ENCODE measurements around the gene MARCHF5. TPM values are rescaled to one million over a fixed set of nuclear protein-coding genes. Genes with fewer than 3 reads are reported as not detected.
A peak's percentile ranks its signal among the peaks of the same experiment; 100 is the strongest.

Gene MARCHF5
- total and polyA plus RNA-seq, 10 of the 15 experiments (the other 5 are each of a cell fraction or from before 2014, with no cell fraction given) = 4.8 to 46.8 (median 19.0) TPM

DNA sequence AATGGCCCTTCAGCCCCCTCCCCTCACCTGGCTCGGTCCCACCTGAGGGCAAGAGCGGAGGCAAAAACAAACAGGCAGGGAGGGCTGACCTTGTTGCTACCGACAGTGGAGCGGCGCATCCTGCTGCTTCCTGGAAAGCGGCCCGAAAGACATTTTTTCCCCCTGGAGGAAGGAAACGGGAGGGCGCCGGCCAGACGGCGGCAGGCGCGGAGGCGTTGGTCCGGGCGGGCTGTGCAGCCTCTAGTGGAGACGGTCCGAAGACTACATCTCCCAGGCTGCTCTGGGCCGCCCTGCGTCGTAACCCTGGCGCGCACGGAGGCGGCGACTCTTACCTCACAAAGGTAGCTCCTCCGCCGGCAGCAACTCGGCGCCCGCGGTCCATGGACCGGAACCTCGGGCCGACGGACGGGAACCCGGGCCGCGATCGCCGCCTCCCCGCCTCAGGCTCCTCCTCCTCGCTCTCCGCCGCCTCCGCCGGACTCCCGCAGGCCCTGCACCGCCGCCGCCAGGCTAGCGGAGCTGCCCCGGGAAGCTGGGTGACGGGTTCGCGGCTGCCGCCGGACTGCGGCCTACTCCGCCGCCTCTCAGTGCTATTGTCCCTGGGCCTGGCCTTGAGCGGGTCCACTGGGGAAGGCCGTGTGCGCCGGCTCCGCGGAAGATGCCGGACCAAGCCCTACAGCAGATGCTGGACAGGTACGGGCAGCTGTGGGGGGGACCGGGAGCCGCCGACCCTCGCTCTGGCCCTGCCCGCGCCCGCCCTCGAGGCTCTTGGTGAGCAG is at the start of gene MARCHF5, which contains the start of gene CPEB3 (continued):
- TF ChIP-seq, protein P1, sequence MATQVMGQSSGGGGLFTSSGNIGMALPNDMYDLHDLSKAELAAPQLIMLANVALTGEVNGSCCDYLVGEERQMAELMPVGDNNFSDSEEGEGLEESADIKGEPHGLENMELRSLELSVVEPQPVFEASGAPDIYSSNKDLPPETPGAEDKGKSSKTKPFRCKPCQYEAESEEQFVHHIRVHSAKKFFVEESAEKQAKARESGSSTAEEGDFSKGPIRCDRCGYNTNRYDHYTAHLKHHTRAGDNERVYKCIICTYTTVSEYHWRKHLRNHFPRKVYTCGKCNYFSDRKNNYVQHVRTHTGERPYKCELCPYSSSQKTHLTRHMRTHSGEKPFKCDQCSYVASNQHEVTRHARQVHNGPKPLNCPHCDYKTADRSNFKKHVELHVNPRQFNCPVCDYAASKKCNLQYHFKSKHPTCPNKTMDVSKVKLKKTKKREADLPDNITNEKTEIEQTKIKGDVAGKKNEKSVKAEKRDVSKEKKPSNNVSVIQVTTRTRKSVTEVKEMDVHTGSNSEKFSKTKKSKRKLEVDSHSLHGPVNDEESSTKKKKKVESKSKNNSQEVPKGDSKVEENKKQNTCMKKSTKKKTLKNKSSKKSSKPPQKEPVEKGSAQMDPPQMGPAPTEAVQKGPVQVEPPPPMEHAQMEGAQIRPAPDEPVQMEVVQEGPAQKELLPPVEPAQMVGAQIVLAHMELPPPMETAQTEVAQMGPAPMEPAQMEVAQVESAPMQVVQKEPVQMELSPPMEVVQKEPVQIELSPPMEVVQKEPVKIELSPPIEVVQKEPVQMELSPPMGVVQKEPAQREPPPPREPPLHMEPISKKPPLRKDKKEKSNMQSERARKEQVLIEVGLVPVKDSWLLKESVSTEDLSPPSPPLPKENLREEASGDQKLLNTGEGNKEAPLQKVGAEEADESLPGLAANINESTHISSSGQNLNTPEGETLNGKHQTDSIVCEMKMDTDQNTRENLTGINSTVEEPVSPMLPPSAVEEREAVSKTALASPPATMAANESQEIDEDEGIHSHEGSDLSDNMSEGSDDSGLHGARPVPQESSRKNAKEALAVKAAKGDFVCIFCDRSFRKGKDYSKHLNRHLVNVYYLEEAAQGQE (IDR thresholded peaks at IDR 0.05; ENCODE audit: low read depth, low read length) = no peak
- TF ChIP-seq FOXK2 (IDR thresholded peaks at IDR 0.05) (no peak), ZNF592 (IDR thresholded peaks at IDR 0.05) (no peak), KDM1A (IDR thresholded peaks at IDR 0.05; ENCODE audit: borderline replicate concordance) (no peak), IRF4 (IDR thresholded peaks at IDR 0.05; ENCODE audit: low read depth, low read length) (no peak; the same call in 1 of the 2 replicates), RCOR1 (conservative IDR thresholded peaks at IDR 0.05; ENCODE audit: low read depth, low read length) (no peak), SIX5 (IDR thresholded peaks at IDR 0.05; ENCODE audit: low read depth, low read length, severe bottlenecking) (peak; percentile 87), NR2C1 (IDR thresholded peaks at IDR 0.05) (peak; percentile 92), BCL3 (IDR thresholded peaks at IDR 0.05; ENCODE audit: borderline replicate concordance, insufficient read depth, low read depth, low read length, poor library complexity, severe bottlenecking) (no peak), YBX1 (IDR thresholded peaks at IDR 0.05) (no peak), ESRRA (IDR thresholded peaks at IDR 0.05; ENCODE audit: low read length) (no peak), CREM (IDR thresholded peaks at IDR 0.05; ENCODE audit: low read depth) (peak; percentile 97)
- TF ChIP-seq, protein P2, sequence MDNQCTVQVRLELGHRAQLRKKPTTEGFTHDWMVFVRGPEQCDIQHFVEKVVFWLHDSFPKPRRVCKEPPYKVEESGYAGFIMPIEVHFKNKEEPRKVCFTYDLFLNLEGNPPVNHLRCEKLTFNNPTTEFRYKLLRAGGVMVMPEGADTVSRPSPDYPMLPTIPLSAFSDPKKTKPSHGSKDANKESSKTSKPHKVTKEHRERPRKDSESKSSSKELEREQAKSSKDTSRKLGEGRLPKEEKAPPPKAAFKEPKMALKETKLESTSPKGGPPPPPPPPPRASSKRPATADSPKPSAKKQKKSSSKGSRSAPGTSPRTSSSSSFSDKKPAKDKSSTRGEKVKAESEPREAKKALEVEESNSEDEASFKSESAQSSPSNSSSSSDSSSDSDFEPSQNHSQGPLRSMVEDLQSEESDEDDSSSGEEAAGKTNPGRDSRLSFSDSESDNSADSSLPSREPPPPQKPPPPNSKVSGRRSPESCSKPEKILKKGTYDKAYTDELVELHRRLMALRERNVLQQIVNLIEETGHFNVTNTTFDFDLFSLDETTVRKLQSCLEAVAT (IDR thresholded peaks at IDR 0.05) = 0 out of 2 replicates have a peak, but pooled peaks have one; percentile 12
- TF ChIP-seq, protein P3, sequence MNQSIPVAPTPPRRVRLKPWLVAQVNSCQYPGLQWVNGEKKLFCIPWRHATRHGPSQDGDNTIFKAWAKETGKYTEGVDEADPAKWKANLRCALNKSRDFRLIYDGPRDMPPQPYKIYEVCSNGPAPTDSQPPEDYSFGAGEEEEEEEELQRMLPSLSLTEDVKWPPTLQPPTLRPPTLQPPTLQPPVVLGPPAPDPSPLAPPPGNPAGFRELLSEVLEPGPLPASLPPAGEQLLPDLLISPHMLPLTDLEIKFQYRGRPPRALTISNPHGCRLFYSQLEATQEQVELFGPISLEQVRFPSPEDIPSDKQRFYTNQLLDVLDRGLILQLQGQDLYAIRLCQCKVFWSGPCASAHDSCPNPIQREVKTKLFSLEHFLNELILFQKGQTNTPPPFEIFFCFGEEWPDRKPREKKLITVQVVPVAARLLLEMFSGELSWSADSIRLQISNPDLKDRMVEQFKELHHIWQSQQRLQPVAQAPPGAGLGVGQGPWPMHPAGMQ (IDR thresholded peaks at IDR 0.05; ENCODE audit: borderline replicate concordance) = no peak
- TF ChIP-seq, protein P4, sequence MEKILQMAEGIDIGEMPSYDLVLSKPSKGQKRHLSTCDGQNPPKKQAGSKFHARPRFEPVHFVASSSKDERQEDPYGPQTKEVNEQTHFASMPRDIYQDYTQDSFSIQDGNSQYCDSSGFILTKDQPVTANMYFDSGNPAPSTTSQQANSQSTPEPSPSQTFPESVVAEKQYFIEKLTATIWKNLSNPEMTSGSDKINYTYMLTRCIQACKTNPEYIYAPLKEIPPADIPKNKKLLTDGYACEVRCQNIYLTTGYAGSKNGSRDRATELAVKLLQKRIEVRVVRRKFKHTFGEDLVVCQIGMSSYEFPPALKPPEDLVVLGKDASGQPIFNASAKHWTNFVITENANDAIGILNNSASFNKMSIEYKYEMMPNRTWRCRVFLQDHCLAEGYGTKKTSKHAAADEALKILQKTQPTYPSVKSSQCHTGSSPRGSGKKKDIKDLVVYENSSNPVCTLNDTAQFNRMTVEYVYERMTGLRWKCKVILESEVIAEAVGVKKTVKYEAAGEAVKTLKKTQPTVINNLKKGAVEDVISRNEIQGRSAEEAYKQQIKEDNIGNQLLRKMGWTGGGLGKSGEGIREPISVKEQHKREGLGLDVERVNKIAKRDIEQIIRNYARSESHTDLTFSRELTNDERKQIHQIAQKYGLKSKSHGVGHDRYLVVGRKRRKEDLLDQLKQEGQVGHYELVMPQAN (conservative IDR thresholded peaks at IDR 0.05) = peak; percentile 65

Data from GM12878 (cell line).